Anterior cingulate cortex (tissue), 58 donors: Measurements from ENCODE around the gene CIBAR2.

Source experiments
- DNase-seq, 58 donors: peaks; one replicate each; lab custom pipeline; 2025; lab: John Stamatoyannopoulos, UW

Gene CIBAR2

GRCh38 chr16:85086347-85087291, 25.7 kb downstream of the CIBAR2 start:
- peak in 24 of 58 donors; percentile 11 to 72 (median 29) for DNase-seq

- no peak for DNase-seq
Observed at GRCh38 chr16:85085721-85086120, 26.6 kb downstream of the CIBAR2 start.

DNA sequence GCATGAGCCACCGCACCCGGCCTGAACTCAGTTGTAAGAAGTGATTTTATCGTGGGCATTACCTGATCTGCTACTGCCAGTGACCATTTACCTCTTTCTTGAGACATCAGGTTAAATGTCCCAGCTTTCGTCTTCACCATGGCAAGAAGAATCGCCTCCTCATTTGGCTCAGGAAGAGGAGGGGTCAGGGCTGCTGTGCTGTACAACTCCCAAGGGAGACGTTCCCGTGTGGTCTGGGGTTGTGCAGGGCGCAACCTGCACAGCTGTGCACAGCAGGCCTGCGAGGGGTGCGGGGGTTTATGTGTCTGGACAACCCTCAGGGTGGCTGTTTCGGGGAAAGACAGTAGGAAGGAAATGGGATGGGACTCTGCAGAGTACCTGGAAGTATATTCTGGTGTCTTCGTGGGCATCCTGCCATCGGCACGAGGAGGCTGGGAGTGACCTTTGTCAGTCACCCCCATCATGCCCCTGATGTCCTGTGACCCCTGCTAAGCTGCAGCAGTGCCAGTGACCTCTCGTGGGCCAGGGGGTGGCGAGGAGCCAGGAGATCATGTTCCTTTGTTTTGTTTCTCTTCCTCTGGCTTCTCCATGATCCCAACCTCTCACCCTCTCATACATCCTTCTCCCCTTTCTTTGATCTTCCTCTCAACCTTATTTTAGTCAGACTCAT, 27.3 kb downstream of the CIBAR2 start:
- no peak for DNase-seq

GRCh38 chr16:85083051-85083639, 29.1 kb downstream of the CIBAR2 start:
- peak in 2 of 58 donors; percentile 33 to 39 for DNase-seq

DNA sequence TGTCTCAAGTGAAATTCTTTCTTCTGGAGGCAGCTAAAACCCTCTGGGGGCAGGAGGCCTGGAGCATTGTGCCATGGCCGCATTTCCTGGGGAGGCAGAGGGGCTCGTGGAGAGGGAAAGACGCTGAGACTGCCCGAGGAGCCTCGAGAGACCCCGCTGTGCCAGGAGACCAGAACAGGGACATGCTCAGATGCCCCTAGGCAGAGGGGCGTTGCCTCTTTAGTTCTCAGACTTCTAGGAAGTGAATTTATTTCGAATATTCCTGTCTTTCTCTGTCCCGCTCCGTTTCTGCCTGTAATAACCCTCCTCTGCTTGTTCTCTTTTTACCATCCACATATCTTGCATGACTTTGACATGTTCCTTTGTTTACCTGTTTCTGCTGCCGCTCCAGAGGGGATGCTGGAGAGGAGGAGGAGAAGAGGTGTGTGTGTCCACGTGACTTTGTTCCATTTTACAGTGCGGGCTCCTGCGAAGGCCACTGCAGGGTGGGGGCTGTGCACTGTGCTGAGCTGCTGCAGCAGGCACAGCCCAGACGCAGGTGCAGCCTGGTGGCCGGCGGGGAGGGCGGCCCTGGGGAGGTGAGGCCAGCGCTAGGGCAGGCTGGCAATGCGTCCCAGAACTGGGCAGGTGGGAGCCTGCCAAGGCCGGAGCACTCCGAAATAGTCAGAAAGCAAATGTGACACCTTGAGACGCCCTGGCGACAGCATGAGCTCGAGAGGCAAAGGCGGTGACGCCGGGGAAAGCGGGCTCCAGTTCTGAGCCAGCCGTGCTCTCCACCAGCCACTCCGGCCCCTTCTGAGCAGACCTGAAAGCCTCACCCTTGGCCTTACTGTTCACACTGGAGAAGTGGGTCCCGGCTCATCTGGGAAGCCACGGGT, 29.9 kb downstream of the CIBAR2 start:
- DNase-seq, result no peak

DNA sequence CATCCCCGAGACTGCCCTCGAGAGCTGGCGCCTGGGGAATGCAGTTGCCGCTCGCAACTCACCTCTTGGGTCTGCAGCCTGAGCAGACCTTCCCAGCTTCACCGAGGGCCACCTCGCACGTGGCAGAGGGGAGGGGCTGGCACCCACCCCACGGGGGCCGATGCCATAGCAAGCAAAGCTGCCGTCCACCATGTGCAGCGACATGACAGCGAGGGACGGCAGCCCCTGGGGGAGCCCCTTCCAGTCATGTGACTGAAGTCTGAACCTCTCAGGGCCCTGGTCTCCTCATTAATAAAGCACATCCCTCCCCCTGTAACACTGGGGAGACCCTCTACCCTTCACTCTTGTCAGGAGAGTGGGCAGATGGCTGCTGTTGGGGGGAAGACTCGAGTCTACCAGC, 30.5 kb downstream of the CIBAR2 start:
- no peak for DNase-seq

DNA sequence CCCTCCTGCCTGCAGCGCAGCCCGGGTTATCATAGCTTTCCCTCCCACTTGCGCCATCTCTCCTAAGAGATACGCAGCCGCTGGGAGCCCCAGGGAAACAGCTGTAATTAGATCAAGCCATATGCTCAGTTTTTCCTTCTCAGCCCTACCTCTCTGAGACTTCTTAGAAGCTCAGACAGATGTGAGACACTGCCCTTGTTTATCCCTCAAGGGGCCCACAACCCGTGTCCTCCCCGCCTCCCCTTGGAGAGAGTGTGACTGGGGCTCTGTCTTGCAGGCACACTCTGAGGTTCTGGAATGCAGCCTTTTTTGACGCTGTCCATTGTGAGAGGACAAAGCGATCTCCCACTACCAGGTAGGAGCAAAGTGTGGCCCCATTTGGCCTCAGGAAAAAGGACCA, 31.2 kb downstream of the CIBAR2 start:
- no peak for DNase-seq

DNA sequence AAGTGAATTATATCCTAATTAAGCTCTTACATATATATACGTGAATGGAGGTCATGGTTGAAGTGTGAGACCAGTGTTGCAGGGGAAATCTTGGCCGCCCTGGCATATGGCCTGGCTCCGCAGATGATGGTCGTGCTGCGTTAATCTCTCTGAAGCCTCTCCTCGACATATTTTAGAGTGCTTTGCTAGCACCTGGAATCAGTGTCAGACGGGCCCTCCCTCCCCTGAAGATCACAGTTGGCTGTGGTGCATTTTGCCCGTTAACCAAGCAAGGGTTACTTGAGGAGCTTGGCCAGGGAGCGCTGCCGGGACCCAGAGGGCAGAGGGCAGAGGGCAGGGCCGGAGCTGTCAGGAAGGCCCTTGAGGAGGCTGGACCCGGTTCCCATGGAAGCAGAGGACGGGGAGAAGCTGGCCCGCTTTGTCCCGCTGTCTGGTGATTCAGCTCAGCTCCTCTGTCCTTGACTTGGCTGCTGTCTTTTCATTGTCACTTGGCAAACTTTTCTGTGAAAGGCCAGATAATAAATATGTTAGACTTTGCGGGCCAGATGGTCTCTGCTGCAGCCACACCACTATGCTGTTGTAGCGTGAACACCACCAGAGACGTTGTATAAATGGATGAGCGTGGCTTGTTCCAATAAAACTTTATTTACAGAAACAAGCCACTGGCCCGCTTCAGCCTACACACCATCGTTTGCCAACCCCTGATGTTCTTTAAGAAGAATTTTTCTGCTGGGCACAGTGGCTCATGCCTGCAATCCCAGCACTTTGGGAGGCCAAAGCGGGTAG, 32.3 kb downstream of the CIBAR2 start:
- no peak for DNase-seq

DNA sequence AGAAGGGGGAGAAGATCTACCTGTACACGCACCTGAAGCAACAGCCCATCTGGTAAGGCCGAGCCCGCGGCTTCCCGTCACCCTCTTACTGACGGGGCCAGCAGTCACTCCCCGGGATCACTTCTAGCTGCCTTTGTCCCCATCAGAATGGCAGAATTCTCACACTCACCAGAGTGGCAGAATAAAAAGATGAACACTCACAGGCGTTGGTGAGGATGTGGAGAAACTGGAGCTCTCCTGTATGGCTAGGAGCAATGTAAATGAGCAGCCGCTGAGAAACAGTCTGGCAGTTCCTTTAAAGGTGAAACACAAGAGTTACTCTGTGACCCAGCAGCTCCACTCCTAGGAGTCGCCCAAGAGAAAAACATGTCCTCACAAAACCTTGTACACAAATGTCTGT, 33.3 kb downstream of the CIBAR2 start:
- DNase-seq, result no peak

DNA sequence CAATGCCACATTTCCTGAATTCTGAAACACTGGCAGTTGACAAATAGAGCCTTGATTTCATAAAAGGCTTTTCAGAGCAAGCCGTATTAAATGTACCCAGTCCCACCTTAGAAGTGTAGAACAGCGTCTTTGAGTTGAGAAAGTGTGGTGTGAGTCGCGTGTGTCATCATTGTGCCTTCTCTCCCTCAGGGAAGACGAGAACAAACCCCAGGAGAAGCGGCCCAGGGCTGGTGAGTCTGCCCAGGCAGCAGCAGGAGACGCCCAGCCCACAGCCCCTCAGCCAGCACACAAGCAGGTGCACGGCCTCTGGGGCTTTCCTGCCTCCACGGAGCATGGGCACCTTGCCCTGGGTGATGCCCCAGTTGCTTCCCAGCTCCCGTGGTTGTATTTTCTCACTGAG, 34.0 kb downstream of the CIBAR2 start:
- no peak for DNase-seq

GRCh38 chr16:85077576-85078125, 34.6 kb downstream of the CIBAR2 start:
- DNase-seq, result no peak

GRCh38 chr16:85077039-85077438, 35.2 kb downstream of the CIBAR2 start:
- DNase-seq, result no peak

DNA sequence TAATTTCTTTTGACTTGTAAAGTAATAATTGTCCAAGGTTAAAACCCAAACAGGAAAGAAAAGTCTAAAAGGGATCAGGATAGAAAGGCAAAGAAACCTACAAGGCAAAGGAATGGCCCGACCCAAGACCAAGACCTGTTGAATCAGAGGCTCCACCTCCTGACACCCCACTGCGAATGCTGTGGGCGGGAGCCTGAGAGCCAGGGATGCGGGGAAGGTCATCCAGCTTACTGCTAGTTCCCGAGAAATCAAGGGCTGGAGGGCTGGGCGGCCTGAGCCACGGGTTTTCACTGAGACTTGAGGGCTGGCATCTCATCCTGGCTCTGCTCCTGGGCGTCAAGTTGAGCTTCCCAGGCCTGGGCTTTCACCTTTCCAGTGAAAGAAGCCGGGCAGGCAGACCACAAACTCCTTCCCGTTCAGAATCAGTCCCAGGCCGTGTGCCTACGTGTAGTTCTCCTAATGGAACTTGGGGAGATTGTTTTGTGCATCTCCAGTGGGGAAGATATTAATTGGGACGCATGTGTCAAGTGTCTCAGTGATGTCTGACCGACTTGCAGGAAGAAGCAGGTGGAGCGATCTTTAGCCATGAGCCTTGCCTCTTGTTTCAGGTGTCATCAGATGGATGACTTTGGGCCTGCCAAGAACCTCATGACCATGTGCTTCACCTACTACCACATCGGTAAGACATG, 36.9 kb downstream of the CIBAR2 start:
- no peak for DNase-seq

GRCh38 chr16:85074225-85074914, 37.9 kb downstream of the CIBAR2 start:
- DNase-seq, result no peak

DNA sequence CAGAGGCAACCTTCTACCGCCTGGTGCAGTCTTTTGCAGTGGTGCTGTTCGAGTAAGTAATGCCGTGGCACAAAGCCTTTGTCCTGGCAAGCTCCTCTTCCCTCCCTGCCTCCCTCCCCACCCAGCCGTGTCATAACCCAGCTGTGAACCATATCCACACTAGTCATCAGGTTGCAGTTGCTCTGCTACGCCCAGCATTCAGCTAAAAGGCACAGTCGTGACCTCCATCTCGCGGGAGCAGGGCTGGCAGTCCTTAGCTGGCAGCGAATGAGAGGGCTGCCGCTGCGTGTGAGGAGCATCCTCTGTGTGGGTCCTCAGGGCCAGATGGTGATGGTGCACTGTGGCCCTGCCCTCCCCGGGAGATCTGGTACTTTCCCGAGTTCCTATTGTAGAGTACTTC, 39.3 kb downstream of the CIBAR2 start:
- no peak for DNase-seq

GRCh38 chr16:85072076-85072860, 40.0 kb downstream of the CIBAR2 start:
- no peak for DNase-seq

DNA sequence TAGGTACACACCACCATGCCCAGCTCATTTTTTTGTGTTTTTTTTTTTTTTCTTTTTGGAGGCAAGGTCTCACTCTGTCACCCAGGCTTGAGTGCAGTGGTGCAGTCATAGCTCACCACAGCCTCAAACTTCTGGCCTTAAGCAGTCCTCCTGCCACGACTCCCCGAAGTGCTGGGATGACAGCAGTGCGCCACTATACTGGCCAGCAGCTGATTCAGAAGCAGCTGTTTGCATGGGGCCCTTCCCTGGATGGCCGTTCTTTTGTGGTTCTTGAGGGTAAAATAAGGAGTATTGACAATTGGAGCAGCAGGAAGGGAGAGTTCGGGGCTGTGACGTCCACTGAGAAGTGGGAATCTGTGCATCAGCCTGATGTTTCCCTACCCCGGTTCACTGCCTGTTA, 43.1 kb downstream of the CIBAR2 start:
- DNase-seq, result no peak
